ENCODE measurements around the gene CARD6.
"Not testable (repeated sequence)": the region's sequence is repeated elsewhere in the genome, so short reads cannot be mapped to it uniquely, and the experiment has no call there.

CARD6 gene

DNA sequence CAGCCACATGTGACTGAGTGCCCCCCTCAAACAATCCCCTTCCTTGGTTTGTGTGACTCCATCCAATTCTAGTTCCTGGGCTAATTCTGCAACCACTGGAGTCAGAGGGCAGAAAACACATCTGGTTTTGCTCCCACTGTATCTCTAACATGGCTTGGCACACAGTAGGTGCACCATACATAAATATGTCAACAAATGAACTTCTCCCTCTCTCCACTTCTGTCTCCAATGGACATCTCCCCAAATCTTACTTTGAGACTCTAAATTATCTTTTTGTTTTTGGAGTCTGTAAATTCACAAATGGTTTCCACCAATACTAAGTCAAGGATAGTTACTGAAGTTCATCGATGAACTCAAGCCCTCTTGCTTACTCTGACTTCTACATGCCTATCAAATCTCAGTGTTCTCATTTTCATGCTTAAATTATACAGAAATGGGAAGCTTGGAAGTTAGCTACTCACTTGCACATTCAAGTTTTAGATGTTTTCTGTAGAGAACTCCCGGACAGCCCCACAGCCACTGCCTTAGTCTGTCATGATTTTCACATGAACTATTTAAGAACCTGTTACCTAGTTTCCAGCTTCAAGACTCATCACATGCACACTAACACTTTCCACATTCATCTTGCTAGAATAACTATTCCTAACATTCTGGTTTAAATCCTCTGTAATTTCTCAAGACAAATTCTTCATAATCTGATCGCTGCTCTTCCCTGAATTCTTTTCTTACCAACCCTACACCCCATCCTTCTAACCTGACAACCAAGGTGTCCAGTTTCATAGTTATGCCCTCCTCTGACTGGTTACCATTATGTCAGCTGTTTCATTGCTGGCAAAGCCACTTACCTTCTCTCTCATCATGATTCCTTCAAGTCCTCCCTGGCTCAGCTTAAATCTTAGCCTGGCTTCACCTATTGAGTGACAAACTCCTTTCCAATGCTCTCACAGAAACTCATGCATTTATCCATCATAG lies 12.2 kb upstream of the CARD6 start:
- no peak for DNase-seq

DNA sequence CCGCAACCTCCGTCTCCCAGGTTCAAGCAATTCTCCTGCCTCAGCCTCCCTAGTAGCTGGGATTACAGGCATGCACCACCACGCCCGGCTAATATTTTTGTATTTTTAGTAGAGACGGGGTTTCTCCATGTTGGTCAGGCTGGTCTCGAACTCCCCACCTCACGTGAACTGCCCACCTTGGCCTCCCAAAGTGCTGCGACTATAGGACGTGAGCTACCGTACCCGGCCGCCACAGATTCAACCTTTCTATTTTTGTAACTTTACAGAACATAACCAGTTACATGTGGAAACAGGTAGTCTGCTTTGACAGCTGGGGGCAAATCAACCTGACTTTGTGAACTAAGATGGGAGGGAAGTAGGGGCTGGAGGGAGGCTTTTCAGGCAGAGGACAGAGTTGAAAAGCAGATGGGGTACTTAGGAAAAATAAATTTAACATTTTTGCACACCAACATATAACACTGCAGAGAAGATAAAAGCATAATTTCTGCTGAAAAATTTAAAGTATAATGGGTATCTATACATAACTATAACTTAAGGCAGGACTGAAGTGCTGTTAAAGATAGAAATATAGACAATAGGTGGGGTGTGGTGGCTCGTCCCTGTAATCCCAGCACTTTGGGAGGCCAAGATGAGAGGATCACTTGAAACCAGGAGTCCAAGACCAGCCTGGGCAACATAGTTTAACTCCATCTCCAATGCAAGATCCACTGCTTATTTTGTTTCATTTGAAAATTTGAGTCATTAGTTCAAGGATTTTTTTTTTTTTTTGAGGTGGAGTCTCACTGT lies 11.2 kb upstream of the CARD6 start:
- DNase-seq: no peak

DNA sequence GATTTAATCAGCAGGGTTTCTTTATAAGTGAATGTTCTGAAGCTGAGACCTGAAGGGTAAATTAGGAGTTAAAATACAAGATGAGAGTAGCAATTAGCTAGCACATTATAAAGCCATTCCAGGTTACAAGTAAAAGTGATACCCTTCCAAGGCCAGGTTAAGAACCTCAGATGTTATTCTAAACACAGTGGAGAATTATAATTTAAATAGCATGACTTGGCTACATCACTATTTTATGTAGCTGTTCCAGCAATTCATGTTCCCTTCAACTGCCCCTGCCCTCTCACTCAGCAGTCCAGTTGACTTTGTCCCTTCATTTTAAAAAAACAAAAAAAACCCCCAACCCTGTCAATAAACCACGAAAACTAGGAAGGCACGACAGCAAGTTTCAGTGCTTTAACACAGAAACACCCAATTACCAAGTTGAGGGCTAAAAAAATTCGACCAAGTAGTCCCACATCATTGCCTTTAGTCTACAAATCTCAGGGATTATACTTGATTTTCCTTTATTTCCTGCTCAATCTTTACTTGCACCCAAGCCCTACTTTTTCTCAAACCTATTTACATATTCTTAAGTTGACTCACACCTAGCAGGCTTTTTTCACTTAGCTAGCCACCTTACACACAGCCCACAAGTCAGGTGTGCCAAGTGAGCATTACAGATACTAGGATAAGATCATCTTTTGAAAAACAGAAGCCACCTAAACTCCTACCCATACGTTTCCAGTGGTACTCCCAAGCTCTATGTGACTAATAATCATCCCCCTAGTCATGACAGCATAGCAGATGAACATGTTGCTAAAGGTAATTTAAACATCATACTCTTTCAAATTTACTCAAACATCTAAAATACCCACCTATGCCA lies 9.6 kb upstream of the CARD6 start:
- no peak for DNase-seq

- DNase-seq: no peak
Observed at GRCh38 chr5:40832345-40832744, 8.8 kb upstream of the CARD6 start.

DNA sequence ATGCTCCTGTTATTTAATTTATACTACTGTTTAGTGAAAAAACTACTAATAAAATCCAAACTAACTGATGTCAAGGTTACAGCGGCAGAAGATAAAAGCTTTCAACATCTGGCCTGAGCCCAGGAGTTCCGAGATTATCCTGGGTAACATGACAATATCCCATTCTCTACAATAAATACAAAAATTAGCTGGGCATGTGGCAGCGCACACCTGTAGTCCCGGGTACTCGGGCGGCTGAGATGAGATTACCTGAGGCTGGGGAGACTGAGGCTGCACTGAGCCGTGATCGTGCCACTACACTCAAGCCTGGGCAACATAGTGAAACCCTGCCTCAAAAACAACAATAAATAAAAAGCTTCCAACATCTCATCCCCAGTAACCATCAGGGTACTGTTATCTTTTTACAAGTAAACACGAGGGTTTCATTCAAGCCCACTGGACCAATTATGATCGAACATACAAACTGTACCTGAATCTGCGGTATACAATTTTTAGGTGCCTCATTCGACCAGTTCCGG lies 7.4 kb upstream of the CARD6 start:
- DNase-seq: no peak

- DNase-seq: no peak
Observed at GRCh38 chr5:40834391-40834848, 6.7 kb upstream of the CARD6 start.

DNA sequence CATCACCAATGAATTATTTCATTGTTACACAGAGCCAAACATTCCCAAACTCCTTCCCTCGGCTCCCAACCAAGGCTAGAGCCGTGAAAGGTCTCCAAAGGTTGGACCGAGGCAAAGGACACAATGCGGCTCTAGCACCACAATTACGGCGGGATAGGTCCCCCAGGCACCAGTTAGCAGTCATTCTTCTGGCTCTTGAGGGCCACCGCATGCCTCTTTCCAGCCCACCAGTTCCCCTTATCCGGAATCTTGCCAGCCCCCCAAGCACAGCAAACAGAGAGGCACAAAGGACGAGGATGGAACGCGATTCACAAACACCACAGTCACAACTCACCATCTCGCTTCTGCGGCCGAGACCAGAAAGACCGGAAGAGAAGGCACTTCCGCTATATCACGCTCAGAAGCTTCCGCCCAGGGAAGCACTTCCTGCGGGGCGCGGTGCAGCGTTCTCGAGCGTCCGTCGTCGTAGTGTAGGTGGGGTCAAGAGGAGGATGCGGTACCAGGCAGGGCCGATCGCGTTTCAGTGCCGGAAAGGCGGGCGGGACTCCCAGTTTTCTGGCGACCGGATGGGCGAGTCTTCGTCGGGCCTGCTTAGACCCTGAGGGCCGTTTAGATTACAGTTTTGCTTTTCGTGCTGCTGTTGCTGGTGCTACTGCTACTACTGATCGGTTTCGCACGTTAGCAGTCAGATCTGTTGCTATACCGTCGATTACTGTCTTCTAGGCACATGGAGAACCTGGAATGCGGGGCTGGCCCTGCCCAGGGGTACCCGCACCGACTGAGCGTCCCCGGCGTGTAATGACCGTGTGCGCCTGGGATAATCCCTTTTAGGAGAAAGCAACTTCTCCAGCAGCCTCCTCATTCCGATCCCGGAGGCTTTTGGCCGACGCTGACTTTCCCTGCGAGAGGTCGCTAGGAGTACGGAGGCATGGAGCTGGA lies 6.0 kb upstream of the CARD6 start, which contains the start of gene RPL37:
RPL37 (minus strand) TSS at position 374 of the 939 bp plus-strand sequence; CDS start at position 337, 37 bp downstream.
- peak; percentile 98 to 99 for DNase-seq

DNA sequence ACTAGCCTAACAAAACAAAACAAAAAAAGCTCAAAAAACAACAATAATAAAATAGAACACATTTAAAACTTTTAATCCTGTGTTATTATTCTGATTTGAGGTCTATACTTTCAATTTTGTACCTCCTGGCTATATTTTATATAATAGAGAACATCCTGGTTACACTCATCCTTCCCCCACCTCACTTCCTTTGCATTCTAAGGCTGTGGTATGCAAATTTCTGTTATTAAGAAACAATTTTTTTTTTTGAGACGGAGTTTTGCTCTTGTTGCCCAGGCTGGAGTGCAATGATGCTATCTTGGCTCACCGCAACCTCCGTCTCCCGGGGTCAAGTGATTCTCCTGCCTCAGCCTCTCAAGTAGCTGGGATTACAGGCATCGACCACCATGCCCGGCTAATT lies 3.1 kb upstream of the CARD6 start:
- DNase-seq: no peak

GRCh38 chr5:40842351-40842750 lies 1.2 kb downstream of the CARD6 start:
- DNase-seq: no peak

DNA sequence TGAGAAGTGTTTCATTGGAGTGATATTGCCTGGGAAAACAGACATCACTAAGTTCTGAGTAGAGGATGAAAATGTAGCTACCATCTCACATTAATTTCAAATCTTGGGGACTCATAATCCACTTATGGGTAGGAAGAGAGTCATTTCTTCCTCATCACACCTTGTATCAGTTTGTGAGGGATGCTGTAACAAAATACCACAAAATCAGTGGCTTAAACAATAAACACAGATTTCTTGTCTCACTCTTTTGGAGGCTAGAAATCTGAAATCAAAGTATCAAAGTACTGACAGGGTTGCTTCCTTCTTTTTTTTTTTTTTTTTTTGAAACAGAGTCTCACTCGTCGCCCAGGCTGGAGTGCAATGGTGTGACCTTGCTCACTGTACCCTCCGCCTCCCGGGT lies 3.4 kb downstream of the CARD6 start:
- no peak for DNase-seq

DNA sequence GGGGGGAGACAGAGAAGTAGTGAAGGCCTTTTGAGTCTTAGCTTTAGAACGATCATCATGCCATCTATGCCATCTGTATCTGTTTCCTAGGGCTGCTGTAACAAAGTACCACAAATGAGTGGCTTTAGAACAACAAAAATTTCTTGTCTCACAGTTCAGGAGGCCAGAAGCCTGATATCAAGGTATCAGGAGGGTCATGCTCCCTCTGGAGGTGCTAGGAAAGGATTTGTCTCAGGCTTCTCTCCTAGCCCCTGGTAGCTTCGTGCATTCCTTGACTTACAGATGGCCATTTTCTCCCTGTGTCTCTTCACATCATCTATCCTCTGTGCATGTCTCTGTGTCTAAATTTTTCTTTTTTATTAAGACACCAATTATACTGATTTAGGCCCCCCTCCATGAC lies 5.2 kb downstream of the CARD6 start:
- no peak for DNase-seq

DNA sequence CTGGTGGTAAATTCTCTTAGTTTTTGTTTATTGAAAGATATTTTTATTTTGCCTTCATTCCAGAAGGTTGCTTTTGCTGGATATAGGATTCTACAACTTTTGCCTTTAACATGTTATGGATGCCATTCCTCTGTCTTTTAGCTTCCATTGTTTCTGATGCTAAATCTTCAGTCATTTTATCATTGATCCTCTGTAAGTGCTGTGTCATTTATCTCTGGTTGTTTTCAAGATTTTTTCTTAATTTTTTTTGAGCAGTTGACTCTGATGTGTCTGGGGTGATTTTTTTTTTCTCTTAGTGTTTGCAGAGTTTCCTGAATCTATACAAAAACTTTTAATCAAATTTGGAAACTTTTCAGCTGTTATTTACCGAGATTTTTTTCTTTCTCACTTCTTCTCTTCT lies 6.4 kb downstream of the CARD6 start:
- DNase-seq: no peak

GRCh38 chr5:40853632-40854192 lies 12.5 kb downstream of the CARD6 start:
- peak in 1 of 2 experiments; percentile 36 for DNase-seq

GRCh38 chr5:40860711-40861110 lies 19.5 kb downstream of the CARD6 start:
- no peak for DNase-seq

DNA sequence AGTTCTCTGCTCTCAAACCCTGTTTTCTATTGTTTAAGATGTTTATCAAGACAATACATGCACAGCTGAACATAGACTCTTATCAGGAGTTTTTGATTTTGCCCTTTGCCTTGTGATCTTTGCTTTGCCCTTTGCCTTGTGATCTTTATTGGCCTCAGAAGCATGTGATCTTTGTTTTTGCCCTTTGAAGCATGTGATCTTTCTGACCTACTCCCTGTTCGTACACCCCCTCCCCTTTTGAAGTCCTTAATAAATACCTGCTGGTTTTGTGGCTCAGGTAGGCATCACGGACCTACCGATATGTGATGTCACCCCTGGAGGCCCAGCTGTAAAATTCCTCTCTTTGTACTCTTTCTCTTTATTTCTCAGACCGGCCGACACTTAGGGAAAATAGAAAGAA lies 23.8 kb downstream of the CARD6 start:
- DNase-seq: not testable (repeated sequence)

GRCh38 chr5:40866844-40867243 lies 25.7 kb downstream of the CARD6 start:
- no peak for DNase-seq

GRCh38 chr5:40869384-40869783 lies 28.2 kb downstream of the CARD6 start:
- no peak for DNase-seq

DNA sequence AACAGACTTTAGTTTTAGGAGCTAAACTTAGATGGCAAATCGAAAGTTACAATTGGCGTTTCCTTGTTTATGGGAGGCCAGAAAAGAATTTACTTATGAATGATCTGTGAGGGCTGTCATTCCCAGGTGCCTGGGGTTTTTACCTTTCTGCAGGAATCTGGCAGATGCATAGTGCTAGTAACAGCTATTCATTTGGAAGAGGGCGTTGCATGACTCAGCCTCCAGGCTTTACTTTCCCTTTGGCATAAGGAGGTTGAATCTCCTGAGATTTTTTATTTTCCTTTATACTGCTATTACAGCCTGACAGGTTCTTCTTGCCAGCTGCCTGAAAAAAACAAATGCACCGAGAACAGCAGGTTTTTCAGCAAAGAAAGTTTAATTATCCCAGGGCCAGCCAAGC lies 30.0 kb downstream of the CARD6 start:
- no peak for DNase-seq

DNA sequence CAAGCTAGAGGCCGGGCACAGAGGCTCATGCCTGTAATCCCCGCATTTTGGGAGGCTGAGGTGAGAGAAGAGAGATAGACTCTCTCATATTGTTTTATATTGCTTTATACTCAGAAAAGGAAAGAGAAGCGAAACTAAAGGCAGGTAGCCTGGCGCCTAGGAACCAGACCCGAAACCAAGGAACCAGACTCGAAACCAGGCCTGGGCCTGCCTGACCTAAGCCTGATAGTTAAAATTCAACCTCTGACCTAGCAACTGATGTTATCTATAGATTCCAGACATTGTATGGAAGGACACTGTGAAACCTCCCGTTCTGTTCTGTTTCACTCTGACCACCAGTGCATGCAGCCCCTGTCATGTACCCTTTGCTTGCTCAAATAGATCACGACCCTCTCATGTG lies 31.1 kb downstream of the CARD6 start:
- not testable (repeated sequence) for DNase-seq

DNA sequence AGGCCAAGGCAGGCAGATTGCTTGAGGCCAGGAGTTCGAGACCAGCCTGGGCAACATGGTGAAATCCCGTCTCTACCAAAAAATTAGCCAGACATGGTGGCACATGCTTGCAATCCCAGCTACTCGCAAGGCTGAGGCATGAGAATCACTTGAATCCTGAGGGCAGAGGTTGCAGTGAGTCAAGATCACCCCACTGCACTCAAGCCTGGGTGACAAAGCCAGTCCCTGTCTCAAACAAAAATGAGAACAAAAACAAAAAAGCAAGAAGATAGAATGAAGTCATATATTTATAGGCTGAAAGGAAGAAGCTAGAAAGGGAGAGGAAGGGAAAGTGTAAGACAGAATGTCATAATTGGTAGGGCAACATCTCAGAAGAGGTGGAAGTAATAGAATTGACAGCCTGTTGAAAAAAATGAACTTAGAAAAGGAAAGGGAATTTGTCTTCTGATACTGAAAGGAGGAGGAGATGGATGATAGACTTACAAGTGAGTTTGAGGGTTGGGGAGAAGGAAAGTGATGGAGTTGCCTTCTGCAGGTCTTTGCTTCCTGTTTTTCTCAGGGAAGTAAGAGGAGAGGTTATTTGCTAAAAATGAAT lies 32.2 kb downstream of the CARD6 start:
- DNase-seq: no peak

- DNase-seq: no peak
Observed at GRCh38 chr5:40875958-40876357, 34.8 kb downstream of the CARD6 start.
